H1 (cell line): ENCODE data around the gene PACS1. TPM values are rescaled to one million over a fixed set of nuclear protein-coding genes. Genes with fewer than 3 reads are reported as not detected.

Source experiments
- CBX8 ChIP-seq: fragments of 300-800, 300-1000 bp; sonication (generic); IDR thresholded peaks from 2 replicates; pipeline ENCODE4 v1.7.1; 2016; ENCODE audit warnings: low read depth, low read length, borderline replicate concordance
- polyA plus RNA-seq, 7 experiments: library from polyadenylated mRNA; depleted of rRNA in 3 of 7; stranded (reverse) in 5 of 7; unstranded in 2 of 7; fragments of >200 nt in 5 of 7; fragments of 200-250 nt in 2 of 7; gene quantifications; 1 replicate in 5 of 7; 2 replicates in 1 of 7; 4 replicates in 1 of 7; pipeline versions ENCODE4 v1.2.1 to v1.2.3, GENCODE V29; 2011 to 2013; ENCODE audit warnings: missing spikeins in 2 of 7, mixed read lengths in 2 of 7
- total RNA-seq: library from RNA; stranded (reverse); fragmentation: NEBNext Ultra II Directional; extraction: Animal tissue kit (Norgen Biotek cat#: 25700); gene quantifications from 2 replicates; pipeline ENCODE4 v1.2.1, GENCODE V29; 2021
- TF ChIP-seq, protein P1 (sequence below): fragments of 300-600 bp; sonication (generic); IDR thresholded peaks from 2 replicates; pipeline ENCODE4 v1.7.1; 2012; ENCODE audit warnings: low read length, moderate library complexity, mild to moderate bottlenecking, inconsistent platforms; ENCODE audit not compliant: insufficient replicate concordance

Gene PACS1
- total and polyA plus RNA-seq, 2 of the 8 experiments (the other 6 are each of a cell fraction or from before 2014, with no cell fraction given), result 11.5 to 36.0 TPM

DNA sequence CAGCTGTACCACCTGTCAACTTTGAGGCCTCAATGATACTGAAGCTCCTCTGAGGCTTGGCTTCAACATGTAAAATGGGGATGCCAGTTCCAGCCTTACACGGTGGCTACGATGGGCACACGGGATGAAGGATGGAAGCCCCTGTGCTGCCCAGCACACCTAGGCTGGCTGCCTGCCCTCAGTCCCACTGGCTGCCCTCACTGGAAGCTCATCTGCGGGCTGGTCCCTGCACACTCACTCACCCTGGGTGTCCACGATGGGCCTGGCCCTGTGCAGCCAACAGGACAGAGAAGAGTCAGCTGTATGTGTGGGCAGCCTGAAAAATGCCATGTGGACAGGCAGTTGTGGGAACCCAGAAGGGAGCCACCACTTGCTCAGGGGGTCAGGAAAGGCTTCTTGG, 216.6 kb downstream of the PACS1 start (continued):
- TF ChIP-seq, protein P1, sequence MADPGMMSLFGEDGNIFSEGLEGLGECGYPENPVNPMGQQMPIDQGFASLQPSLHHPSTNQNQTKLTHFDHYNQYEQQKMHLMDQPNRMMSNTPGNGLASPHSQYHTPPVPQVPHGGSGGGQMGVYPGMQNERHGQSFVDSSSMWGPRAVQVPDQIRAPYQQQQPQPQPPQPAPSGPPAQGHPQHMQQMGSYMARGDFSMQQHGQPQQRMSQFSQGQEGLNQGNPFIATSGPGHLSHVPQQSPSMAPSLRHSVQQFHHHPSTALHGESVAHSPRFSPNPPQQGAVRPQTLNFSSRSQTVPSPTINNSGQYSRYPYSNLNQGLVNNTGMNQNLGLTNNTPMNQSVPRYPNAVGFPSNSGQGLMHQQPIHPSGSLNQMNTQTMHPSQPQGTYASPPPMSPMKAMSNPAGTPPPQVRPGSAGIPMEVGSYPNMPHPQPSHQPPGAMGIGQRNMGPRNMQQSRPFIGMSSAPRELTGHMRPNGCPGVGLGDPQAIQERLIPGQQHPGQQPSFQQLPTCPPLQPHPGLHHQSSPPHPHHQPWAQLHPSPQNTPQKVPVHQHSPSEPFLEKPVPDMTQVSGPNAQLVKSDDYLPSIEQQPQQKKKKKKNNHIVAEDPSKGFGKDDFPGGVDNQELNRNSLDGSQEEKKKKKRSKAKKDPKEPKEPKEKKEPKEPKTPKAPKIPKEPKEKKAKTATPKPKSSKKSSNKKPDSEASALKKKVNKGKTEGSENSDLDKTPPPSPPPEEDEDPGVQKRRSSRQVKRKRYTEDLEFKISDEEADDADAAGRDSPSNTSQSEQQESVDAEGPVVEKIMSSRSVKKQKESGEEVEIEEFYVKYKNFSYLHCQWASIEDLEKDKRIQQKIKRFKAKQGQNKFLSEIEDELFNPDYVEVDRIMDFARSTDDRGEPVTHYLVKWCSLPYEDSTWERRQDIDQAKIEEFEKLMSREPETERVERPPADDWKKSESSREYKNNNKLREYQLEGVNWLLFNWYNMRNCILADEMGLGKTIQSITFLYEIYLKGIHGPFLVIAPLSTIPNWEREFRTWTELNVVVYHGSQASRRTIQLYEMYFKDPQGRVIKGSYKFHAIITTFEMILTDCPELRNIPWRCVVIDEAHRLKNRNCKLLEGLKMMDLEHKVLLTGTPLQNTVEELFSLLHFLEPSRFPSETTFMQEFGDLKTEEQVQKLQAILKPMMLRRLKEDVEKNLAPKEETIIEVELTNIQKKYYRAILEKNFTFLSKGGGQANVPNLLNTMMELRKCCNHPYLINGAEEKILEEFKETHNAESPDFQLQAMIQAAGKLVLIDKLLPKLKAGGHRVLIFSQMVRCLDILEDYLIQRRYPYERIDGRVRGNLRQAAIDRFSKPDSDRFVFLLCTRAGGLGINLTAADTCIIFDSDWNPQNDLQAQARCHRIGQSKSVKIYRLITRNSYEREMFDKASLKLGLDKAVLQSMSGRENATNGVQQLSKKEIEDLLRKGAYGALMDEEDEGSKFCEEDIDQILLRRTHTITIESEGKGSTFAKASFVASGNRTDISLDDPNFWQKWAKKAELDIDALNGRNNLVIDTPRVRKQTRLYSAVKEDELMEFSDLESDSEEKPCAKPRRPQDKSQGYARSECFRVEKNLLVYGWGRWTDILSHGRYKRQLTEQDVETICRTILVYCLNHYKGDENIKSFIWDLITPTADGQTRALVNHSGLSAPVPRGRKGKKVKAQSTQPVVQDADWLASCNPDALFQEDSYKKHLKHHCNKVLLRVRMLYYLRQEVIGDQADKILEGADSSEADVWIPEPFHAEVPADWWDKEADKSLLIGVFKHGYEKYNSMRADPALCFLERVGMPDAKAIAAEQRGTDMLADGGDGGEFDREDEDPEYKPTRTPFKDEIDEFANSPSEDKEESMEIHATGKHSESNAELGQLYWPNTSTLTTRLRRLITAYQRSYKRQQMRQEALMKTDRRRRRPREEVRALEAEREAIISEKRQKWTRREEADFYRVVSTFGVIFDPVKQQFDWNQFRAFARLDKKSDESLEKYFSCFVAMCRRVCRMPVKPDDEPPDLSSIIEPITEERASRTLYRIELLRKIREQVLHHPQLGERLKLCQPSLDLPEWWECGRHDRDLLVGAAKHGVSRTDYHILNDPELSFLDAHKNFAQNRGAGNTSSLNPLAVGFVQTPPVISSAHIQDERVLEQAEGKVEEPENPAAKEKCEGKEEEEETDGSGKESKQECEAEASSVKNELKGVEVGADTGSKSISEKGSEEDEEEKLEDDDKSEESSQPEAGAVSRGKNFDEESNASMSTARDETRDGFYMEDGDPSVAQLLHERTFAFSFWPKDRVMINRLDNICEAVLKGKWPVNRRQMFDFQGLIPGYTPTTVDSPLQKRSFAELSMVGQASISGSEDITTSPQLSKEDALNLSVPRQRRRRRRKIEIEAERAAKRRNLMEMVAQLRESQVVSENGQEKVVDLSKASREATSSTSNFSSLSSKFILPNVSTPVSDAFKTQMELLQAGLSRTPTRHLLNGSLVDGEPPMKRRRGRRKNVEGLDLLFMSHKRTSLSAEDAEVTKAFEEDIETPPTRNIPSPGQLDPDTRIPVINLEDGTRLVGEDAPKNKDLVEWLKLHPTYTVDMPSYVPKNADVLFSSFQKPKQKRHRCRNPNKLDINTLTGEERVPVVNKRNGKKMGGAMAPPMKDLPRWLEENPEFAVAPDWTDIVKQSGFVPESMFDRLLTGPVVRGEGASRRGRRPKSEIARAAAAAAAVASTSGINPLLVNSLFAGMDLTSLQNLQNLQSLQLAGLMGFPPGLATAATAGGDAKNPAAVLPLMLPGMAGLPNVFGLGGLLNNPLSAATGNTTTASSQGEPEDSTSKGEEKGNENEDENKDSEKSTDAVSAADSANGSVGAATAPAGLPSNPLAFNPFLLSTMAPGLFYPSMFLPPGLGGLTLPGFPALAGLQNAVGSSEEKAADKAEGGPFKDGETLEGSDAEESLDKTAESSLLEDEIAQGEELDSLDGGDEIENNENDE, result no peak
- no peak for TF ChIP-seq CBX8
